HG02870 (cell line): ENCODE data around the gene CHCHD6.

Experiments used
- ATAC-seq: cut with Tn5 transposase; IDR thresholded peaks from one replicate; pipeline ENCODE4 v1.9.1; 2021; ENCODE audit warnings: mild to moderate bottlenecking, moderate library complexity; ENCODE audit not compliant: unreplicated experiment

Gene CHCHD6

DNA sequence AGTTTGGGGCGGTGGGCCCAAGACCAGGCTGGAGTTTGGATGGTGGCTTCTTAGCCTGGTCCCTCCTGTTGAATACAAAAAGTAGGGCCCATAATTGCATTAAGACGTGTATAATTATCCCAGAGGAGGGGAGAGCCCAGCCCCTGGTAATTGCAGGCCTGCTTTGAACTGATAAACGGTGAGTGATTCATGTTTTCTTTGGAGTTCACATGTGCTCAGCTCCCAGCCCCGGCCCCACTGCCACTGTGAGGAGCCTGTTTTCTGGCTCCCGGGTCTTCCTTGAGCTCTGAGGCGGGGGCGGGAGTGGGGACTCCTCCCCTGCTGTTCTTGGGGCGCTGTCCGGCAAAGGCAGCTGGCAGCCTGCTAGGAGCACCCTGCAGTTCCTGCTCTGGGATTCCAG is 282.0 kb downstream of the CHCHD6 start:
- no peak for ATAC-seq

DNA sequence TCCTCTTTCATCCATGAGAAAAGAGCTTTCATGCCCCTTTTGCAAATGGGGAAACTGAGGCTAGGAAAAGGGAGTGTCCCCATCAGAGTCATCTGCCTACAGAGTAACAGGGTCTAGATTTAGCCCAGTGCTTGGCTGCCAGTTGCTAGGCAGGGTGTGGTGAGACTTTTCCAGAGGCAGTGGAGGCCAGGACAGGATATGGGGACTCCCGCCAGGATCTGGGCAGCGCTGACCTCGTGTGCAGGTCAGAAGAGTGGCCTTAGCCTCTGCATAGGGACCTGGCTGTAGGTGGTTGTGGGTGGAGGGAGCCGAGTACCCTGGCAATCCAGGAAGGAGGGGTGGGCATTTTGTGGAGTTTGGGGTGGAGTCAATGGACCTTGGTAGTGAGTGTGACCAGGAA is 283.1 kb downstream of the CHCHD6 start:
- ATAC-seq, result no peak

DNA sequence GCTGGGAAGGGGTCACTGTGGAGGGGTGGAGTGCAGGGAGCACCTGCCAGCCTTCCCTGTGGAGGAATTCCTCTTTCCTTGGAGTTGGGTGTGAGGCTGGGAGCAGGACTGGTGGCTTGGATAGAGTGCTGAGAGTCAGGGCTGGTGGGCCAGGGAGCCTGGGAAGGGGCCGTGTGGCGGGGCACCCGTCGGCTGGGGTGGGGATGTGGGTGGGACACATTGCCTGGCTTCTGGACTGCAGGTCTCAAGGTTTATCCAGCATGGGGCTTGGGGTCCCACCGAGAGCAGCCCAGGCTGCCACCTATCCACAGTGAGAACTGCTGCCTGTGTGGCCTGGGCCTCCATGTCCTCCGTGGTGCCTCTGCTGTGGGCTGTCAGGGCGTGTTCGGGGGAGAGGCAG is 283.6 kb downstream of the CHCHD6 start:
- no peak for ATAC-seq

DNA sequence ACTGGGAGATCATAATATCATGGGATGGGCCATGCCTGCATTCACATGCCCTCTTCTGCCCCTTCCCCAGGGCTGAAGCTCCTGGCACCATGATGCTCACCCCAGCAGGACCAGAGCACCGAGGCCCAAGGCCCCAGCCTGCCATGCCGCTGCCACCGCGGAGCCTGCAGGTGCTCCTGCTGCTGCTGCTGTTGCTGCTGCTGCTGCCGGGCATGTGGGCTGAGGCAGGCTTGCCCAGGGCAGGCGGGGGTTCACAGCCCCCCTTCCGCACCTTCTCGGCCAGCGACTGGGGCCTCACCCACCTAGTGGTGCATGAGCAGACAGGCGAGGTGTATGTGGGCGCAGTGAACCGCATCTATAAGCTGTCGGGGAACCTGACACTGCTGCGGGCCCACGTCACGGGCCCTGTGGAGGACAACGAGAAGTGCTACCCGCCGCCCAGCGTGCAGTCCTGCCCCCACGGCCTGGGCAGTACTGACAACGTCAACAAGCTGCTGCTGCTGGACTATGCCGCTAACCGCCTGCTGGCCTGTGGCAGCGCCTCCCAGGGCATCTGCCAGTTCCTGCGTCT is 284.5 kb downstream of the CHCHD6 start:
- no peak for ATAC-seq

DNA sequence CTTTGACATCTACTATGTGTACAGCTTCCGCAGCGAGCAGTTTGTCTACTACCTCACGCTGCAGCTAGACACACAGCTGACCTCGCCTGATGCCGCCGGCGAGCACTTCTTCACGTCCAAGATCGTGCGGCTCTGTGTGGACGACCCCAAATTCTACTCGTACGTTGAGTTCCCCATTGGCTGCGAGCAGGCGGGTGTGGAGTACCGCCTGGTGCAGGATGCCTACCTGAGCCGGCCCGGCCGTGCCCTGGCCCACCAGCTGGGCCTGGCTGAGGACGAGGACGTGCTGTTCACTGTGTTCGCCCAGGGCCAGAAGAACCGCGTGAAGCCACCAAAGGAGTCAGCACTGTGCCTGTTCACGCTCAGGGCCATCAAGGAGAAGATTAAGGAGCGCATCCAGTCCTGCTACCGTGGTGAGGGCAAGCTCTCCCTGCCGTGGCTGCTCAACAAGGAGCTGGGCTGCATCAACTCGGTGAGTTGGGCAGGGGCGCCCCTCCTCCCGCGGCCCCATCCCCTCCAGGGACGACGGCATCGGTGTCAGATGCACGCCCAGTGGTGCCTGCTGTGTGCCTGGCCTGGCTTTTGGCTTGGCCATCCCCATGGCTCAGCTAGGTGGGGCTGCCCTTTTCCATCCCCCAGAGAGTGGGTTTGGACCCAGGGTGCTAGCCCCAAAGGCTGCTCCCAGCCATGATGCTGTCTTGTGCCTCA is 285.4 kb downstream of the CHCHD6 start:
- no peak for ATAC-seq

DNA sequence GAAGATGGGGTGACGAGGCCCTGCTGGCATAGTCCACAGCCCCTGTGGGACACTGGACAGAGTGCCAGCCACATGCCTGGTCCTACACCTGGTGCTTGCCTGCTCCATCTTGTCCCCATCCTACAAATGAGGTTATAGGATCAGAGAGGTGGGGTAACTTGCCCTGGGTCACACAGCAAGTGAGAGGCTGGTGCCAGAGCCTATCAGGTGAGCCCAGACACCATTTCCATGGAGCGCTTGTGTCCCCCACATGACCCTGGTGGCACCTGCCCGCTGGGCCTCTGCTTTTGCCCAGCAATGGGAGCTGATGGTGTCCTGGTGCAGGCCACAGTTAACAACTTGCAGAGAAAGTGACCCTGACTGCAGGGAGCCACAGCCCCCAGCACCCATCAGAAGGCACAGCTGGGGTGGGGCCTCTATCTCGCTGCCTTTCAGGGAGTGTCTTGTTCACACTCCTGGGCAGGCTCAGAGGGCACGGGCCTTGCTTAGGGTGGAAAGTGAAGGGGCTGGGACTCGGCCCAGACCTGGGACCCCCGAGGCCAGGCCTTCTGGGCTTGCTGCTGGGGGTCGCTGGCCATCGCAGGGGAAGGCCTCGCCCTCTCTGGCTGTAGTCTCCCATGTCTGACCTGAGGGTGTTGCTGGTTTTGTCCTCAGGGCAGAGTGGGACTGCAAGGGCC is 286.1 kb downstream of the CHCHD6 start:
- no peak for ATAC-seq

DNA sequence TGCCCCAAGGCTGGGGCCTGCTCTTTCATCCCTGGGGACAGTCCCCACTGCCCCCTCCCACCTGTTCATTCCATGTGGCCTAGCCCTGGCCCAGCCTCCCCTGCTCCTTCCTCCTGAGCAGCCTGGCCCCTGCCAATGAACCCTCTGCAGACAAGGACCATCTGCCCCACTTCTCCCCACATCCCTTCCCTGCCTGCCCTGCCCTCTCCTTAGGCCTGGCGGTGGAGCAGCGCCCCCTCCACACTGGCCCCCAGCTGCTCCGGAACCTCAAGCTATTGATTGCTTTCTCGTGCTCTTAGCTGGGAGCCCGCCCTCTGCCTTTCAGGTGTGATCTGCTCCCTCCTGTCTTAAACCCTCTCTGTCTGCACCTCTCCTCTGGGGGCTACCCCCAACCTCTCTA is 286.9 kb downstream of the CHCHD6 start:
- no peak for ATAC-seq

DNA sequence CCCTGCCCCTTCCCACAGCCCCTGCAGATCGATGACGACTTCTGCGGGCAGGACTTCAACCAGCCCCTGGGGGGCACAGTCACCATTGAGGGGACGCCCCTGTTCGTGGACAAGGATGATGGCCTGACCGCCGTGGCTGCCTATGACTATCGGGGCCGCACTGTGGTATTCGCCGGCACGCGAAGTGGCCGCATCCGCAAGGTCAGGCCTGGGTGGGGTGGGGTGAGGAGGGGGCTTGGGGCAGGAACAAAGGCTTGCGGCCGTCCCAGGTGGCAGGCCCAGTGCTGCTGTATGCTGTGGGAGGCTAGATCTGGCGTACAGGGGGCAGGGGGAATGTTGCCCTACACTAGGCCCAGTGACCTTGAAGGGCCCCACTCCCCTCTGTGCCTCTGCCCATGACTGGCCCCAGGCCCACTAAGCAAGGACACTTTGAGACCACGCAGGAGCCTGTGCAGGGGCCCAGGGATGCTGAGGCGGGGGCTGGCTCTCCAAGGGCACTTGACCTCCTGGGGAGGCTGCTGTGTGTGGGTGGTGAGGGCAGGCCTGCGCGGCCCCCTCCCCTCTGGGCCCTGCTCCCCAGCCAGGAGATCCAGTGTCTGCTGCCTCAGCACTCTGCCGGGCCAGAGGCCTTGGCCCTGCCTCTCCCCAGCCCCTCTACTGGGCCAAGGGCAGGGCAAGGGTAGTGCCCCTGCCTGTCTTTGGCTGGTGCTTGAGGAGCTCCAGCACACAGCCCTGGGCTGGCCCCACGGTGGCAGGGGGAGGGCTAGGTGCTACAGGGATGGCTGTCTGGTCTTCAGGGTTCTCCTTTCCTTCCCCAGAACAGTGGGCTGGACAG is 287.5 kb downstream of the CHCHD6 start:
- no peak for ATAC-seq

DNA sequence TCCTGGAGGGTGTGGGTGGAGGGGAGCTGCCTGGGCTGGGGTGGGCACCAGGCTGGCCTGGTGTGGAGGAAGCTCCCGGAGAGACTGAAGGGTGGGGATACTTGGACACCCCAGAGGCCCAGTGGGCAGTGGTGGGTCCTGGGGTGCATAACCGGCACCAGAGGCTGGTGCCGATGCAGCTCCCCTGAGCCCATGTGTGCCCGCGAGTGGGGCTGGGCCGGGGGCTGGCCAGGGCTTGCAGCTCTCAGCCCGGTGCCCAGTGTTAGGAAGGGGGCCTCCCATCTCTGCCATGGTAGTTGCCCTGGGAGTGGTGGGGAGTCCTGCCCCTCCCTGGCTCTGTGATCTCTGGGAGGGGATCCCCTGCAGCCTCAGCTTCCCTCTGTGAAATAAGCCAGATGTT is 288.2 kb downstream of the CHCHD6 start:
- ATAC-seq, result no peak

DNA sequence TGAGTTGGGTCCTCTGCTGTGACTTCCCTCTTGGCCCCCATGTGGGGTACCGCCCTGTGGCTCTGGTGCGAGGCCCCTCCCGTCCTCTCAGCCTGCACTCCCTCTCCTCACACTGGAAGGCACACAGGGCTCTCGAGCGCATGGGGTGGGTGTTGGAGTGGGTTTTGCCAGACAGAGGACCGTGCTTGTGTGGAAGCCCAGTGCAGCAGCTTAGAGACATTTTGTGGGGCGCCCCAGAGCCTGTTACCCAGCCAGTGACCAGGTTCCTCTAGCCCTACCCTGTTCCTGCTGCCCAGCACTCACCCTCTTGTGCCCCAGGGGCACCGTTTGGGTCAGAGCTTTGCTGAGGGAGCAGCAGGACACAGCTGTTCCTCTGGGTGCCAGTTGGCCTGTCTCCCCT is 288.7 kb downstream of the CHCHD6 start:
- ATAC-seq, result no peak

DNA sequence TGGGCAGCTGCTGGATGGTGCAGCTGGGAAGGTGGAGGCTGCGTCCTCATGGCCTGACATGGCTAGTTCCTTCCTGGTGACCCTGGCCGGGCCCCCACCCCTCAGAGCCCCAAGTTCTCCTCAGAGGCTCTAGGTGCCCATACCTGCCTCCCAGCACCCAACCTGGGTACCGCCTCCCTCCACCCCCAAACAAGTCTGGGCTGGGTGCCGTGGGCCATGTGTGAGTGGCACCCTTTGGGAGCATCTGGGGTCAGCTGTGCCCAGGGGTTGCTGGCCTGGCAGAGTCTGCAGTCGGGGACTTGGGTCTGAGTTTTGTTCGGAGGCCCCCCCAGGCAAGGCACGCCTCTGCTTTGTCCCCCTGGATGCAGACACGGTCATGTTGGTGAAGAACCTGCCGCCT is 289.4 kb downstream of the CHCHD6 start:
- no peak for ATAC-seq

DNA sequence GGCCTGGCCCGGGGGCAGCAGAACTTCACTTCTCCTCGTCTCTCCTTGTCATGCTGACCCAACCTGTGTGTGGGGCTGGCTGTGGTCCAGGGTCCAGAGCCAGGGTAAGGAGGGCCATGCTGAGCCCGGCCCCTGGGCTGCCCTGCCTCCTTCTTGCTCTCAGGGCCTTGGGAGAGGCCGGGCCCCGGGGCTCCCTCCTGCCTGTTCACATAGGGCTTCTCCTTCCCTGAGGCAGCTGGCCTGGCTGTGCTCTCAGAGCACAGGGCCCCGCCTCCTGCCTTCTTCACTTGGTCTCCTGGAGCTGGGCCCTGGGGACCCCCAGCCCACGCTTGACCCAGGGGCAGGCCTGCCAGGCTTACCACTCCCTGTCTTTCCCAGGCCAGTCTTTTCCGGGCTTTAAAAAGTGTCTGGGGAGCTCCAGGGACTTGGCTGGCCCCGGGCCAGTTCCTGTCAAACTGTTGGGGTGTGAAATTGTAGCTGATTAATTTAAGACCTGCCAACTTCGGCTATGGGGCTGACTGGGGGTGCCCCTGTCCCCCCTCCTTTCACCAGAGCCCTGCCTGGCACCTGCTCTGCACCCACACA is 290.7 kb downstream of the CHCHD6 start:
- no peak for ATAC-seq

DNA sequence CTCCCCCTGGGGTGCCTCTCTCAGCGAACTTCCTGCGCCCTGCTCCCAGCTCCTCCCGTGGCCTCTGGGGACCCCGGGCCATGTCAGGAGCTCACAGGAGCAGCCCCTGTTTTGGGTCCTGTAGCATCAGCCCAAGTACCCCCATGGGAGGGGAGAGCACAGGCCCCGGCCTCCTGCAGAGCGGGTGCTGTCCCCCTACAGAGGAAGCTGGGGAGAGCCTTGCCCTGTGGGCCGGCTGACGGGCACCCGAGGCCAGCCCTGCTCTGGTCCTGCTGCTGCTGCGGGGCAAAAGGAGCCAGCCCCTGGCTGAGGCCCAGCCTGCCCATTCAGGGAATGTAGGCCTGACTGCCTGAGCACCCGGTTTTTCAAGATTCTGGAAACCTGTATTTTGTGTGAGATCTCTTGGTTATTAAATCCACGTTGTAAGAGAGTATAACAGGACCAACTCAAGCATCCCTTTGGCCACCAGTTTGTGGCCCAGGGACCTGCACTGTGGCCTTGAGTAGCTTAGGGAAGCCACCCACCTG is 291.3 kb downstream of the CHCHD6 start:
- no peak for ATAC-seq

DNA sequence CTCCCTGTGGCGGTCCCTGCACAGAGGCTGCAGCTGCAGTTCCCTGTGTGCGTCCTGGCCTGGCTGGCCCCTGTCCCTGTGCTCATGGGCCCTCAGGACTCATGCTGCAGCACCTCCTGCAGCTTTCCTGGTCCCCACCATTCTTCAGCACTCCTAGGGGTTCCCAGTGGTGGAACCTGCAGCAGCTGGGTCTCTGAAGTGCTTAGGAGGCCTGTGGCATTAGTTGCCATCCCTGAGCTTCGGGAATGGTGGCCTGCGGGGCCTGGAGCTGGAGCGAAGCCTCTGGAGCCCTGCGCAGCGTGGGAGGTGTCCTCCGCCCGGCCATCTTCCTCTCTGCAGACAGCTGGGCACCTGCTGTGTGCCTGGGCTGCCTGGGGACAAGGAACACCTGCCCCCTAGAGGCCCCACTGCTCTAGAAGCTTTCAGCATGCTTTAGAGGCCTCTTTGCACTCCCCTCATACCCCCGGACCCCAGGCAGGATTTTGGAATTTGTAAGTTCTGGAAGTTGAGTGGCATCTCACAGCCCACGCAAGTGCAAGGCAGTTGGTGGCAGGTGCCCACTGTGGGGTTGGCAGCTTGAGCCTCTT is 292.0 kb downstream of the CHCHD6 start:
- ATAC-seq, result no peak

DNA sequence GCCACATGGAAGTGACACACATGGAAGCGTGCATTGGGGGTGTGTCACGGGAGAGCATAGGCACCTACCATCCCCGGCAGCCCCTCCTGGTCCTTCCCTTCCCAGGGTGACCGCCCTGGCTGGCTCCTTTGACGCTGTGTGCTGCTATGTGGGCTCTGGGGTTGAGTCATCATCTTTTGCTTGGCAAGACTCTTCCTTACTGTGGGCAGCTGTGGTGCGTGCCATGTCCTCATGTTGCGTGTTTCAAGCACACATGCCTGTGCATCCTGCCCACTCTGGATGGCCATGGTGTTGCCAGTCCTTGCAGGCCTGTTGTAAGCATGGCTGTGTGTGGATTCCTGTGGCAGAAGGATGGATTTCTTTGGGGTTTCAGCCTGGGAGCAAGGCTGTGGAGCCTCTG is 292.9 kb downstream of the CHCHD6 start:
- ATAC-seq, result no peak

DNA sequence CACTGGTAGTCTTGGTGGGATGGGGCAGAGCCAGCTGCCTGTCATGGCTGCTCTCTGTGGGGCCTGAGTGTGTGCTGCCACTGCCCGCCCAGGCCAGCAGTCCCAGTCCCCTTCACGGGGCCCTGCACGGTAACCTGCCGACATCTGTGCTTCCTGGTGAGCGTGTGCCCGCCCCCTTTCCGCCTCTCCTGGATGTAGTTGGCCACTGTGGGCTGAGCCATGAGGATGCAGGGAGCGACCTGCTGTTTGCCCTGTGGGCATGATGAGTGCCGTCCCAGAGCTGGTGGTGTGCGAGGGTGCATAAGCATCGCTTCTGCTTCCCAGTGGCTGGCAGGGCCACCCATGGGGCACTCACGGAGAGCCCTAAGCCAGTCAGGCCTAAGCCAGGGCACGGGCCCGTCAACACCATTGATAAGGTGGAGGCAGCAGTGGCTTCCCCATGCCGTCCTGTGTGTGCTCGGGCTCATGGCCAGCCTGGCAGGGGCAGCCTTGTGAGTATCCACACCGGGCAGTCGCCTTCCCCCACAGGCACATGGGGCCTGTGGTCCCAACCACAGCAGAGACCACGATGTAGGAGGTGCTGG is 293.5 kb downstream of the CHCHD6 start:
- ATAC-seq, result no peak

DNA sequence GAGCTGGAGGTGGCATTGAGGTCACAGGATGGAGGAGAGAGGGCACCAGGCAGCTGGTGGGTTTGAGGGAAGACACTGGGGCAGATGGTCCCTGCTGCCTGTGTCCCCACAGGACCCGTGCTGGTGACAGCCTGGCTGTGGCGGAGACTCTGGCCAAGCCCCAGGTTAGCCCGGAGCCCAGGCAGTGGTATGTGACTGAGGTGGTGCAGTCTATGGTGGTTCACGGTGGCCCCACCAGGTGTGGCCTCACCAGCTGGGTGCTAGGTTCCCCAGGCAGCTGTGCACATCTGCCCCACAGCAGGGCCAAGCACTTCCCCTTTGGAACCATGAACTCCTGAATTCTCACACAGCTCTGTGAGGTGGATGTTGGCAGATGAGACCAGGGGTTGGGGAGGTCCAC is 294.3 kb downstream of the CHCHD6 start:
- no peak for ATAC-seq

DNA sequence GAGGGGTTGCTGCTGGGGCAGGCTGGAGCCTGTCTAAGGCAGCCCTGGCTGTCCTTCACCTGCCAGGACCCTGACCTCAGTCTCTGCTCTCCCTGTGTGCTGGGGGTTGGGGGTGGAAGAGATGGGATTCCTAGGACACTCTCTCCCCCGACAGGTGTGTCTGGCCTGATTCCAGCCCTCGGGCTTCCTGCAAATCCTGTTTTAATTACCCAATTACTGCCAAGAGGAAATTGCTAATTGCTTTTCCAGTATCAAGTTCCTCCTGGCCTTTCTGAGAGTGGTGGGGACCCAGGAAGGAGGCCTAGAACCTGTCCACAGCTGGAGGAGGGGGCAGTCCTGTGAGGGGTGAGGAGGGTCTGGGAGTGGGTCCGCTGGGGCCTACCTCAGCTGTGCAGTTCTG is 294.7 kb downstream of the CHCHD6 start:
- no peak for ATAC-seq

DNA sequence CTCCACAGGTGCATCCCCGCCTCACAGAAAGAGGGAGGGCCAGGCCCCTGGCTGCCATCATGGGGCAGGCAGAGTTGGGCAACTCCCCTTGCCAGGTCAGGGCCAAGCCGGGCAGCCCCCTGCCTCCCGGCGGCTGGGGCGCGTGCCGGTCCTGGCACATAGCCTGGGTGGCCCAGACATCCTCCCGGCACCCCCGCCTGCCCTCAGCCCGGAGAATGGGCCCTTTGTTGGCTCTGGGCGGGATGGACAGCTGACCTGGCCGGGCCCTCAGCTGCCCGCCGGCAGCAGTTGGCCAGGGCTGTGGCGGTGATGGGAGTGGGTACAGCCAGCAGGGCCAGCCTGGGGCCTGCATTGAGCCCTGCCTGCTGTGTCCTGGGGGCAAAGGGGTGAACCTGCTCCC is 295.3 kb downstream of the CHCHD6 start:
- ATAC-seq, result no peak

DNA sequence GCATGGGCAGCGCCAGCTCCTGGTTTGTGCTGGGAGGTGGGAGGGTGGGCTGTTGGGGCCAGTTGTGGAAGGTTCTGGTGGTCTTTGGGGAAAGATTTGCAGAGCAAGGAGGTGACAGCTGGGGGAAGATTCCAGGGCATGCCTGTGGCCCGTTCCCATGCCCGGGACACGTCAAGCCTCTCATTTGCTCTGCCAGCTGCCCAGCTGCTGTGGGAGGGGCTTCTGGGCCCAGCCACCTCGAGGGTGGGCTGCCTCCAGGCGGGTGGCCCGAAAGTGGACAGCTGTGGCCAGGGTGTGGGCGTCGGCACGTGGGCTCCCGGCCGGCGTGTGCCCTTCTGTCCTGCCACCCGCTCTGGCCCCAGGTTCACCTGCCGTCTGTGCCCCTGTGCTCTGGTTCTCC is 296.1 kb downstream of the CHCHD6 start:
- no peak for ATAC-seq
